H1 (cell line): ENCODE data around the gene S100A8. TPM values are rescaled to one million over a fixed set of nuclear protein-coding genes. Genes with fewer than 3 reads are reported as not detected.

Source experiments
- BCL11A ChIP-seq, 2 experiments: IDR thresholded peaks; one replicate each; pipeline ENCODE4 v1.6.1; 2011; ENCODE audit warnings: low read depth in 2 of 2, low read length in 2 of 2, mild to moderate bottlenecking in 2 of 2
- CBX5 ChIP-seq: fragments of 300-800, 300-1000 bp; sonication (generic); IDR thresholded peaks from 2 replicates; pipeline ENCODE4 v1.7.1; 2016; ENCODE audit warnings: antibody characterized with exemption, low read length, low read depth
- CBX8 ChIP-seq: fragments of 300-800, 300-1000 bp; sonication (generic); IDR thresholded peaks from 2 replicates; pipeline ENCODE4 v1.7.1; 2016; ENCODE audit warnings: low read depth, low read length, borderline replicate concordance
- SAP30 ChIP-seq: fragments of 300-600 bp; sonication (generic); IDR thresholded peaks from 2 replicates; pipeline ENCODE4 v1.7.1; 2012; ENCODE audit warnings: low read length, moderate library complexity, mild to moderate bottlenecking, inconsistent platforms; ENCODE audit not compliant: insufficient read depth, insufficient replicate concordance
- SP1 ChIP-seq: IDR thresholded peaks from 2 replicates; pipeline ENCODE4 v1.6.1; 2011; ENCODE audit warnings: low read depth, low read length
- TAF1 ChIP-seq: IDR thresholded peaks from 2 replicates; pipeline ENCODE4 v1.6.1; 2011; ENCODE audit warnings: mild to moderate bottlenecking, low read depth, low read length
- polyA plus RNA-seq, 7 experiments: library from polyadenylated mRNA; depleted of rRNA in 3 of 7; stranded (reverse) in 5 of 7; unstranded in 2 of 7; fragments of >200 nt in 5 of 7; fragments of 200-250 nt in 2 of 7; gene quantifications; 1 replicate in 5 of 7; 2 replicates in 1 of 7; 4 replicates in 1 of 7; pipeline versions ENCODE4 v1.2.1 to v1.2.3, GENCODE V29; 2011 to 2013; ENCODE audit warnings: missing spikeins in 2 of 7, mixed read lengths in 2 of 7
- total RNA-seq: library from RNA; stranded (reverse); fragmentation: NEBNext Ultra II Directional; extraction: Animal tissue kit (Norgen Biotek cat#: 25700); gene quantifications from 2 replicates; pipeline ENCODE4 v1.2.1, GENCODE V29; 2021
- TF ChIP-seq, protein P1 (sequence below), 3 experiments: IDR thresholded peaks; 1 replicate in 2 of 3; 2 replicates in 1 of 3; pipeline versions ENCODE4 v1.5.1 to v1.6.1; 2011; ENCODE audit warnings: low read length in 3 of 3, mild to moderate bottlenecking in 3 of 3, inconsistent platforms in 2 of 3, low read depth in 1 of 3, moderate library complexity in 1 of 3; ENCODE audit not compliant: insufficient read depth in 1 of 3; ENCODE audit errors: control extremely low read depth in 1 of 3

Gene S100A8
- total and polyA plus RNA-seq, 2 of the 8 experiments (the other 6 are each of a cell fraction or from before 2014, with no cell fraction given) = not detected

DNA sequence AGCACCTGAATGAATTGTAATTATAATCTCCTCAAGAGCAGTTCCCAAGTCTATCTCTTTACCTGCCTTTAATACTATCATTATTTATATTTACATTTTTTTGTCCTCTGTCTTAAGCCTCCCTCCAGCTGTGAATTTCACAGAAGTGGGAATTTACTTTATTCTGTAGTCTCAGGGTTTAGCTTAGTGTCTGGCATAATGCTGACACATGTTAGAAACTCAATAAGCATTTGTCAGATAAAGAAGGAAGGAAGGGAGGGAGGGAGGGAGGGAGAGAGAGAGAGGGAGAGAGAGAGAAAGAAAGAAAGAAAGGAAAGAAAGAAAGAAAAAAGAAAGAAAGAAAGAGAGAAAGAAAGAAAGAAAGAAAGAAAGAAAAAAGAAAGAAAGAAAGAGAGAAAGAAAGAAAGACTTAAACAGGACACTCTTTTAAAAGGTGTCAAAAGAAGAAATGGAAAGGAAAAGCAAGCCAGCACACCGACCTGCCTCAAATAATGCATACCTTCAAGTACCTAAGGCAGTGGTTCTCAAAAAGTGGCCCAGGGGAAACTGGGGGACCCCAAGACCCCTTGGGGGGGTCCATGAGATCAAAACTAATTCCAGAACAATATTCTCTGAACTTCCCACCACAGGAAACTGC, 40.4 kb downstream of the S100A8 start (continued):
- TF ChIP-seq TAF1 (no peak), CBX8 (no peak), SAP30 (no peak), SP1 (no peak), BCL11A (IDR thresholded peaks at IDR 0.05; ENCODE audit: low read depth in 2 of 2, low read length in 2 of 2) (no peak), CBX5 (no peak)
- TF ChIP-seq, protein P1, sequence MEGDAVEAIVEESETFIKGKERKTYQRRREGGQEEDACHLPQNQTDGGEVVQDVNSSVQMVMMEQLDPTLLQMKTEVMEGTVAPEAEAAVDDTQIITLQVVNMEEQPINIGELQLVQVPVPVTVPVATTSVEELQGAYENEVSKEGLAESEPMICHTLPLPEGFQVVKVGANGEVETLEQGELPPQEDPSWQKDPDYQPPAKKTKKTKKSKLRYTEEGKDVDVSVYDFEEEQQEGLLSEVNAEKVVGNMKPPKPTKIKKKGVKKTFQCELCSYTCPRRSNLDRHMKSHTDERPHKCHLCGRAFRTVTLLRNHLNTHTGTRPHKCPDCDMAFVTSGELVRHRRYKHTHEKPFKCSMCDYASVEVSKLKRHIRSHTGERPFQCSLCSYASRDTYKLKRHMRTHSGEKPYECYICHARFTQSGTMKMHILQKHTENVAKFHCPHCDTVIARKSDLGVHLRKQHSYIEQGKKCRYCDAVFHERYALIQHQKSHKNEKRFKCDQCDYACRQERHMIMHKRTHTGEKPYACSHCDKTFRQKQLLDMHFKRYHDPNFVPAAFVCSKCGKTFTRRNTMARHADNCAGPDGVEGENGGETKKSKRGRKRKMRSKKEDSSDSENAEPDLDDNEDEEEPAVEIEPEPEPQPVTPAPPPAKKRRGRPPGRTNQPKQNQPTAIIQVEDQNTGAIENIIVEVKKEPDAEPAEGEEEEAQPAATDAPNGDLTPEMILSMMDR (IDR thresholded peaks at IDR 0.05; ENCODE audit: control extremely low read depth in 1 of 3, insufficient read depth in 1 of 3, low read depth in 1 of 3, low read length in 3 of 3) = no peak
